ENCODE measurements around the gene ABCC10. TPM values are rescaled to one million over a fixed set of nuclear protein-coding genes. Genes with fewer than 3 reads are reported as not detected.
"Not testable (repeated sequence)": the region's sequence is repeated elsewhere in the genome, so short reads cannot be mapped to it uniquely, and the experiment has no call there.

The ABCC10 gene
- total RNA-seq, 1 donor from 2014 or later: 74.6 TPM

GRCh38 chr6:43401730-43402129 lies 25.6 kb upstream of the ABCC10 start:
- TF ChIP-seq CTCF (IDR thresholded peaks at IDR 0.05): no peak
- H3K9me3 Mint-ChIP-seq: no peaks in the 10 kb centered on the region
- no peak overlapping the region for H3K27ac Mint-ChIP-seq
- peaks cover 18% of the 10 kb centered on the region for H3K27me3 Mint-ChIP-seq
- H3K4me1 Mint-ChIP-seq: peaks cover 11% of the 10 kb centered on the region
- CTCF ChIA-PET: no interaction called here
- POLR2A ChIA-PET: interaction anchor here (0.8 kb wide), 1 partner anchor 35 kb away, joined by 3 read pairs; no protein-coding TSS in a partner anchor
- intact Hi-C loops (cut with micrococcal nuclease): no loop called here
- ATAC-seq (ENCODE audit: low read depth) (no peak), DNase-seq (no peak)
- H3K4me3 Mint-ChIP-seq: no peak overlapping the region
- no peaks in the 10 kb centered on the region for H3K36me3 Mint-ChIP-seq (ENCODE audit: low read depth)

GRCh38 chr6:43402820-43403219 lies 24.5 kb upstream of the ABCC10 start:
- Mint-ChIP-seq H3K9me3 (no peaks in the 10 kb centered on the region), H3K27me3 (peaks cover 23% of the 10 kb centered on the region), H3K4me3 (no peak overlapping the region), H3K4me1 (peaks cover 4% of the 10 kb centered on the region), H3K36me3 (ENCODE audit: low read depth) (no peaks in the 10 kb centered on the region), H3K27ac (no peak overlapping the region)
- ChIA-PET POLR2A (interaction anchor here (0.8 kb wide), 1 partner anchor 36 kb away, joined by 3 read pairs; no protein-coding TSS in a partner anchor), CTCF (no interaction called here)
- intact Hi-C loops (cut with micrococcal nuclease): no loop called here
- DNase-seq (no peak), ATAC-seq (ENCODE audit: low read depth) (no peak)
- no peak for TF ChIP-seq CTCF (IDR thresholded peaks at IDR 0.05)

- no peak for TF ChIP-seq CTCF (IDR thresholded peaks at IDR 0.05)
- DNase-seq (no peak), ATAC-seq (ENCODE audit: low read depth) (no peak)
- peaks cover 29% of the 10 kb centered on the region for H3K27me3 Mint-ChIP-seq
- CTCF ChIA-PET: no interaction called here
- H3K4me3 Mint-ChIP-seq: no peak overlapping the region
- POLR2A ChIA-PET: no interaction called here
- no peaks in the 10 kb centered on the region for H3K9me3 Mint-ChIP-seq
- no peak overlapping the region for H3K27ac Mint-ChIP-seq
- no peaks in the 10 kb centered on the region for H3K4me1 Mint-ChIP-seq
- intact Hi-C loops (cut with micrococcal nuclease): no loop called here
- H3K36me3 Mint-ChIP-seq (ENCODE audit: low read depth): no peaks in the 10 kb centered on the region
Observed at GRCh38 chr6:43405354-43405753, 22.0 kb upstream of the ABCC10 start.

GRCh38 chr6:43407296-43407695 lies 20.0 kb upstream of the ABCC10 start:
- no peaks in the 10 kb centered on the region for H3K4me1 Mint-ChIP-seq
- ChIA-PET CTCF (no interaction called here), POLR2A (no interaction called here)
- no peaks in the 10 kb centered on the region for H3K9me3 Mint-ChIP-seq
- intact Hi-C loops (cut with micrococcal nuclease): no loop called here
- DNase-seq (no peak), ATAC-seq (ENCODE audit: low read depth) (no peak)
- no peak for TF ChIP-seq CTCF (IDR thresholded peaks at IDR 0.05)
- H3K27me3 Mint-ChIP-seq: peaks cover 29% of the 10 kb centered on the region
- no peak overlapping the region for H3K4me3 Mint-ChIP-seq
- no peaks in the 10 kb centered on the region for H3K36me3 Mint-ChIP-seq (ENCODE audit: low read depth)
- H3K27ac Mint-ChIP-seq: no peak overlapping the region

- intact Hi-C loops (cut with micrococcal nuclease): no loop called here
- no peak overlapping the region for H3K27ac Mint-ChIP-seq
- no peak for TF ChIP-seq CTCF (IDR thresholded peaks at IDR 0.05)
- H3K36me3 Mint-ChIP-seq (ENCODE audit: low read depth): no peaks in the 10 kb centered on the region
- POLR2A ChIA-PET: no interaction called here
- H3K4me3 Mint-ChIP-seq: no peak overlapping the region
- peaks cover 25% of the 10 kb centered on the region for H3K27me3 Mint-ChIP-seq
- CTCF ChIA-PET: no interaction called here
- no peak for DNase-seq
- H3K9me3 Mint-ChIP-seq: no peaks in the 10 kb centered on the region
- no peaks in the 10 kb centered on the region for H3K4me1 Mint-ChIP-seq
- no peak for ATAC-seq (ENCODE audit: low read depth)
Observed at GRCh38 chr6:43408259-43408658, 19.1 kb upstream of the ABCC10 start.

GRCh38 chr6:43410776-43411175 lies 16.6 kb upstream of the ABCC10 start:
- H3K4me1 Mint-ChIP-seq; H3K27ac Mint-ChIP-seq; H3K36me3 Mint-ChIP-seq (ENCODE audit: low read depth); DNase-seq; ATAC-seq (ENCODE audit: low read depth); CTCF ChIA-PET; H3K9me3 Mint-ChIP-seq; intact Hi-C loops (cut with micrococcal nuclease); POLR2A ChIA-PET; H3K4me3 Mint-ChIP-seq: not testable (repeated sequence)
- peaks cover 15% of the 10 kb centered on the region for H3K27me3 Mint-ChIP-seq
